ENCODE measurements around the gene SLC25A45.

SLC25A45 gene

GRCh38 chr11:65421794-65422632 lies 39.6 kb upstream of the SLC25A45 start:
- FAIRE-seq (peak; percentile 69), DNase-seq (ENCODE audit: insufficient read length, low spot score) (no peak)
- TF ChIP-seq POU2F2 (IDR thresholded peaks at IDR 0.05; ENCODE audit: low read depth, low read length) = no peak
- 0 out of 2 replicates have a peak, but pooled peaks have one; percentile 0 for TF ChIP-seq SPI1 (IDR thresholded peaks at IDR 0.05; ENCODE audit: low read depth, low read length)
- TF ChIP-seq TAF1 (IDR thresholded peaks at IDR 0.05; ENCODE audit: low read depth, low read length) = peak; percentile 79
- TF ChIP-seq POLR2AphosphoS5 (IDR thresholded peaks at IDR 0.05; ENCODE audit: low read depth, low read length) = peak; percentile 44
- no peak; the same call in 1 of the 2 replicates for TF ChIP-seq POLR2A (IDR thresholded peaks at IDR 0.05; ENCODE audit: low read depth, low read length)
- peak; percentile 54 for TF ChIP-seq PAX5 (IDR thresholded peaks at IDR 0.05; ENCODE audit: insufficient read depth, low read length, severe bottlenecking)

GRCh38 chr11:65420979-65421793 lies 38.7 kb upstream of the SLC25A45 start:
- DNase-seq (ENCODE audit: insufficient read length, low spot score) (no peak), FAIRE-seq (peak; percentile 82)
- TF ChIP-seq SPI1 (IDR thresholded peaks at IDR 0.05; ENCODE audit: low read depth, low read length) (no peak), POU2F2 (IDR thresholded peaks at IDR 0.05; ENCODE audit: low read depth, low read length) (0 out of 2 replicates have a peak, but pooled peaks have one; percentile 11), POLR2AphosphoS5 (IDR thresholded peaks at IDR 0.05; ENCODE audit: low read depth, low read length) (peak; percentile 95), PAX5 (IDR thresholded peaks at IDR 0.05; ENCODE audit: insufficient read depth, low read length, severe bottlenecking) (no peak), TAF1 (IDR thresholded peaks at IDR 0.05; ENCODE audit: low read depth, low read length) (peak; percentile 83; the same call in 1 of the 2 replicates), POLR2A (IDR thresholded peaks at IDR 0.05; ENCODE audit: low read depth, low read length) (peak; percentile 93)

- FAIRE-seq (no peak), DNase-seq (ENCODE audit: insufficient read length, low spot score) (no peak)
- TF ChIP-seq POU2F2 (IDR thresholded peaks at IDR 0.05; ENCODE audit: low read depth, low read length) = no peak
- no peak for TF ChIP-seq SPI1 (IDR thresholded peaks at IDR 0.05; ENCODE audit: low read depth, low read length)
- TF ChIP-seq PAX5 (IDR thresholded peaks at IDR 0.05; ENCODE audit: insufficient read depth, low read length, severe bottlenecking) = no peak
- TF ChIP-seq POLR2AphosphoS5 (IDR thresholded peaks at IDR 0.05; ENCODE audit: low read depth, low read length) = no peak
- no peak for TF ChIP-seq POLR2A (IDR thresholded peaks at IDR 0.05; ENCODE audit: low read depth, low read length)
- no peak for TF ChIP-seq TAF1 (IDR thresholded peaks at IDR 0.05; ENCODE audit: low read depth, low read length)
Measured at GRCh38 chr11:65420506-65420905, 38.1 kb upstream of the SLC25A45 start.

GRCh38 chr11:65419772-65420481 lies 37.5 kb upstream of the SLC25A45 start:
- FAIRE-seq (no peak), DNase-seq (ENCODE audit: insufficient read length, low spot score) (no peak)
- TF ChIP-seq POLR2AphosphoS5 (IDR thresholded peaks at IDR 0.05; ENCODE audit: low read depth, low read length) (no peak), PAX5 (IDR thresholded peaks at IDR 0.05; ENCODE audit: insufficient read depth, low read length, severe bottlenecking) (no peak), POU2F2 (IDR thresholded peaks at IDR 0.05; ENCODE audit: low read depth, low read length) (no peak), SPI1 (IDR thresholded peaks at IDR 0.05; ENCODE audit: low read depth, low read length) (no peak), POLR2A (IDR thresholded peaks at IDR 0.05; ENCODE audit: low read depth, low read length) (no peak), TAF1 (IDR thresholded peaks at IDR 0.05; ENCODE audit: low read depth, low read length) (no peak)

- FAIRE-seq (no peak), DNase-seq (ENCODE audit: insufficient read length, low spot score) (no peak)
- TF ChIP-seq TAF1 (IDR thresholded peaks at IDR 0.05; ENCODE audit: low read depth, low read length) (no peak), POLR2A (IDR thresholded peaks at IDR 0.05; ENCODE audit: low read depth, low read length) (no peak), POU2F2 (IDR thresholded peaks at IDR 0.05; ENCODE audit: low read depth, low read length) (no peak), SPI1 (IDR thresholded peaks at IDR 0.05; ENCODE audit: low read depth, low read length) (no peak), POLR2AphosphoS5 (IDR thresholded peaks at IDR 0.05; ENCODE audit: low read depth, low read length) (no peak)
Measured at GRCh38 chr11:65419460-65419771, 37.0 kb upstream of the SLC25A45 start.

GRCh38 chr11:65418681-65419459 lies 36.4 kb upstream of the SLC25A45 start:
- DNase-seq (ENCODE audit: insufficient read length, low spot score) = peak; percentile 82
- FAIRE-seq = peak; percentile 87
- no peak; the same call in 1 of the 2 replicates for TF ChIP-seq SPI1 (IDR thresholded peaks at IDR 0.05; ENCODE audit: low read depth, low read length)
- TF ChIP-seq TAF1 (IDR thresholded peaks at IDR 0.05; ENCODE audit: low read depth, low read length) = peak; percentile 96
- TF ChIP-seq POU2F2 (IDR thresholded peaks at IDR 0.05; ENCODE audit: low read depth, low read length) = peak; percentile 68; the same call in 1 of the 2 replicates
- TF ChIP-seq PAX5 (IDR thresholded peaks at IDR 0.05; ENCODE audit: insufficient read depth, low read length, severe bottlenecking) = peak; percentile 44
- TF ChIP-seq POLR2AphosphoS5 (IDR thresholded peaks at IDR 0.05; ENCODE audit: low read depth, low read length) = peak; percentile 95
- TF ChIP-seq POLR2A (IDR thresholded peaks at IDR 0.05; ENCODE audit: low read depth, low read length) = peak; percentile 86

- DNase-seq (ENCODE audit: insufficient read length, low spot score) = no peak
- TF ChIP-seq POLR2AphosphoS5 (IDR thresholded peaks at IDR 0.05; ENCODE audit: low read depth, low read length) (peak; percentile 73), POU2F2 (IDR thresholded peaks at IDR 0.05; ENCODE audit: low read depth, low read length) (no peak; the same call in none of the 2 replicates), PAX5 (IDR thresholded peaks at IDR 0.05; ENCODE audit: insufficient read depth, low read length, severe bottlenecking) (no peak), SPI1 (IDR thresholded peaks at IDR 0.05; ENCODE audit: low read depth, low read length) (peak; percentile 20; the same call in 1 of the 2 replicates), TAF1 (IDR thresholded peaks at IDR 0.05; ENCODE audit: low read depth, low read length) (no peak), POLR2A (IDR thresholded peaks at IDR 0.05; ENCODE audit: low read depth, low read length) (peak; percentile 75; the same call in 1 of the 2 replicates)
- no peak for FAIRE-seq
Measured at GRCh38 chr11:65418431-65418680, 35.9 kb upstream of the SLC25A45 start.
